GM19328 (cell line): ENCODE data around the gene ZNF133.
"Not testable (repeated sequence)": the region's sequence is repeated elsewhere in the genome, so short reads cannot be mapped to it uniquely, and the experiment has no call there.

Experiments used
- ATAC-seq: cut with Tn5 transposase; IDR thresholded peaks from one replicate; pipeline ENCODE4 v1.9.1; 2021; ENCODE audit warnings: mild to moderate bottlenecking, moderate library complexity; ENCODE audit not compliant: unreplicated experiment

The ZNF133 gene

DNA sequence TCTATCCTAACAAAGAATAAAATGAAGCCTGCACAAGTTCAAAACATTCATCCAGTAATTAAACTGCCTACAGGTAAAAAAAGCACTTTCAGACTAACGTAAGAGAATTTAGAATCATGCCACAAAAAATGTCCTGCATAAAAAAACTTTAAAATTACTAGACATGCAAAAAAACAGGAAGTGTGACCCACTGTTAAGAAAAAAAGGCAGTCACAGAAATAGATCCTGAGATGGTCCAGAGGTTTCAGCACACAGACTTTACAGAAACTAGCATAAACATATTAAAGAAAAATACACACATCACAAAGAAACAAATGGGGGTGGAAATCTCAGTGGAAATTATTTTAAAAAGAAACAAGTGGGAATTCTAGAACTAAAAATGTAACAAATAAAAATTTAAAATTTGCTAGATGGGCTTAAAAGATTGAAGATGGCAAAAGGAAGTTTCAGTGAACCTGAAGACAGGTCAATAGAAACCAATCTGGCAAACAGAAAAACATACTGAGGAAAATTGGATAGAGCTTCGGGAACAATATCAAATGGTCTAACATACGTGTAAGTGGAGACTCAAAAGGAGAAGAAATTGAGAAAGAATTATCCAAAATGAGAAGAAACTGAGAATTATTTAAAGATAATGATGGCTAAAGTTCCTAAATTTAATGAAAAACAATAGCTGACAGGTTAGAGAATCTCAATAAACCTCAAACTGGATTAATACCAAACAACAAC lies 3.4 kb upstream of the ZNF133 start:
- ATAC-seq: no peak

DNA sequence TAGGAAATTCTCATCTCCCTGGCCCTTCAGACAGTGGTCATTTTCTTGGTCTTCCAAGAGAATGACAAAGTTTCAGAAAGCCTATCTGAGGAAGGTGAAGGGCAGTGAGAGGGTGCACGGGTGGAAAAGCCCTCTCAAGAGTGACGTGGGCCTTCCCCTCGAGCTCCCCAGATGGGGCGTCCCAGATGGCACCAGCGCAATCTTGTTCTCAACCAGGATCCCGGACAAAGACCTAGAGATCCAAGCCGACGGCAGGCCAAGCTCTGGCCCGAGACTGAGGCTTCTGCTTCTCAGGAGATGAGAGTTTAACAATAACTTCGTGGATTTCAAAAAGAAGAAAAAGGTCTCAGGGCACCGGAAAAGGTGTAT lies 797 bp upstream of the ZNF133 start:
- ATAC-seq: no peak

- no peak for ATAC-seq
Observed at GRCh38 chr20:18288749-18289267, 481 bp downstream of the ZNF133 start.

- no peak for ATAC-seq
Observed at GRCh38 chr20:18289306-18289705, 979 bp downstream of the ZNF133 start.

DNA sequence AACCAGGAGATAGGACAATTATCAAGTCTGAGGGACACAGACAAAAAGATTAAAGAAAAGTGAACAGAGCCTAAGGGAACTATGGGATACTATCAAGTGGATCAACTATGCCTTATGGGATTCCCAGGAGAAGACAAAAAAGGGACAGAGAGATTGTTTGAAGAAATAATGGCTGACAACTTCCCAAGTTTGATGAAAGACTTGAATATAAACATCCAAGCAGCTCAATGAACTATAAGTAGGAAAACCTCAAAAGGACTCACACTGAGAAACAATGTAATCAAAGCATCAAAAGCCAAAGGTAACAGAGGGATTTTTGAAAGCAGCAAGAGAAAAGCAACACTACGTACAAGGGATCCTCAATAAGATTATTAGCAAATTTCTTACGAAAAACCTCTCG lies 11.0 kb downstream of the ZNF133 start:
- ATAC-seq: no peak

GRCh38 chr20:18304618-18305017 lies 16.3 kb downstream of the ZNF133 start:
- no peak for ATAC-seq

DNA sequence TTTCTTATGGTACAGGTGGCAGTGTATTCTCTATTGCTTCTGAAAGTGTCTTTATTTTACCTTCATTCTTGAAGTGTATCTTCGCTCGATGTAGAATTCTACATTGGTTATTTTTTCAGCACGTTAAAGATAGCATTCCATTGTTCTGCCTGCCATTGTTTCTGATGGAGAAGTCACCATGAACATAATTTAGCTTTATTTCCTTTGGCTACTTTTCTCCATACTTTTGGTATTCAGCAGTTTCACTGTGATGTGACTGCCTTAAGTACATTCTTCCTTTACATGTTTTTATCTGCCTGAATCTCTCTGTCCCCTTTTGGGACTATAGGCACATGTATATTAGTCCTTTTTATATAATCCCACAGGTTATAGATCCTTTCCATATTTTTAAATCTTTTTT lies 19.0 kb downstream of the ZNF133 start:
- ATAC-seq: no peak

GRCh38 chr20:18310051-18310450 lies 21.7 kb downstream of the ZNF133 start:
- no peak for ATAC-seq

GRCh38 chr20:18310592-18310991 lies 22.3 kb downstream of the ZNF133 start:
- no peak for ATAC-seq

- ATAC-seq: no peak
Observed at GRCh38 chr20:18312723-18313122, 24.4 kb downstream of the ZNF133 start.

- no peak for ATAC-seq
Observed at GRCh38 chr20:18313411-18313810, 25.1 kb downstream of the ZNF133 start.

DNA sequence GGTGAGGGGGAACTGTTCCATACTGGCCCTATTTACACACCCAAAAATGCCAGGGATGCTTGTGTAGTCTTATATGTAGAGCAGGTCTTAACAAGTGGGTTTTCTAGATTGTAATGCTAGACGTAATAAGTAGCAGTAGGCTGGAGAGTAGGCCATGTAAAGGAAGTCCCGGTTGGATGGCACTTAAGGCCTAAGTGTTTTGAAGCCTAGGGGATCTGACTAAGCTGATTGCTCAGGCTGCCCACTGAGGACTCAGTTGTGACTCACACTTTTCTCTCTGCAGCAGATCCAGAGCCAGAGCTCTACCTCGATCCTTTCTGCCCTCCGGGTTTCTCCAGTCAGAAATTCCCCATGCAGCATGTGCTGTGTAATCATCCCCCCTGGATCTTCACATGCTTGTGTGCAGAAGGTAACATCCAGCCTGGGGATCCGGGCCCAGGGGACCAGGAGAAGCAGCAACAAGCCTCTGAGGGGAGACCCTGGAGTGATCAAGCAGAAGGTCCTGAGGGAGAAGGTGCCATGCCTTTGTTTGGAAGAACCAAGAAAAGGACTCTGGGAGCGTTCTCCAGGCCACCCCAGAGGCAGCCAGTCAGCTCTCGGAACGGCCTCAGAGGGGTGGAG lies 26.6 kb downstream of the ZNF133 start:
- ATAC-seq: no peak

- no peak for ATAC-seq
Observed at GRCh38 chr20:18316166-18316565, 27.8 kb downstream of the ZNF133 start.

DNA sequence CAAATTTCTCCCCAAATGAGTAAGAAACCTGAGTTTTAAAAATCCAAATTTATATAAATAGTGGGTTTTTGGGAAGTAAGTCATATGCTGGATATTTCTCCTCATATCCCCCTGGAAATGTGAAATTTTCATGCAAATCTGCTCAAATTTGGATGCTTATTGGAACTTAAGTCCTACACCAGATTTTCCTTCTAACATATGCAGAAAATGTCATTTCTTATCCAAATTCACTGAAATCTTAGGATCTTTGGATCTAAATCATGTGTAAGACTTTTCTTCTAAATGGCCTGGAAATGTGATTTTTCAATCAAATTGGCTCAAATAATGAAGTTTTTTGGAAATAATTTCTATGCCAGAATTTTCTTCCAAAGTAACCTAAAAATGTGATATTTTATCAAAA lies 33.0 kb downstream of the ZNF133 start:
- no peak for ATAC-seq

GRCh38 chr20:18321976-18322950 lies 33.9 kb downstream of the ZNF133 start:
- ATAC-seq: no peak

DNA sequence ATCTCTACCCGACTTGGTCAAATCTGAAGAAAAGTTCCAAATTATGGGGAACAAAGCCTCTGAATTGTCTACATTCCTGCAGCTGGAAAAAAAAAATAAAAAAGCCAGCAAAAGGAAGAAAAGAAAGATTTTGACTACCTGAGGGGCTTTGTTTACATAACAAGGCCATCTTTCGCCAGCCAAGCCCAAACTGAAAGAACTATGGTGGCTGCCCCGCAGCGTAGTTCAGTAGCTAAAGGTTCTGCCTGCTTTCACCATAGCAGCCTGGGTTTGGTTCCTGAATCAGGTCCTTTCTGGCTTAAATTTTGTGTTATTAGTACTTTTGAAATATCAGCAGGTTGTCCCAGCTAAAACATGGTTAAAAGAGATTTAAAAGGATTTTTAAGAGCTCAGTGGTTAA lies 35.4 kb downstream of the ZNF133 start:
- ATAC-seq: no peak

DNA sequence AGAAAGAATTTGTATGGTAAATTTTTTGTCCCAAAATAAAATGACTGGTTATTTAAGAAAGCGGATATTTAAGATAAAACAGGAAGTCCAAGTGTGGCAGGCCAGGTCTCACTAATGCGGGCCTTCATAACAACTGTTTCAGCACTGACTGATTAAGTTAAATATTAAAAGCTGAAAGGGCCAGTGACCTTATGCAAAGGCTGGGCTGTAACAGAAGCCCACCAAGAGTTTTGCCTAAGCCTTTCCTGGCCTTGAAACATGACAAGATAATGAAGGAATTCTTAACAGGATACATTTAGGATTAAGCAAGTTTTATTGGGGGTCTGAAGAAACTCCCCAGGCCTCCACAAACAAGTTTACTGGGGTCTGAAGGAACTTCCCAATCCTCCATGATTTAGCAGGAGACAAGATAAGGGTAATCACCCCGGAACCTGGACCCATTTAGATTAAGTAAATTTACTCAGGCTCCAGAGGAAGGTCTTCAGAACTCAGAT lies 36.3 kb downstream of the ZNF133 start:
- ATAC-seq: no peak

DNA sequence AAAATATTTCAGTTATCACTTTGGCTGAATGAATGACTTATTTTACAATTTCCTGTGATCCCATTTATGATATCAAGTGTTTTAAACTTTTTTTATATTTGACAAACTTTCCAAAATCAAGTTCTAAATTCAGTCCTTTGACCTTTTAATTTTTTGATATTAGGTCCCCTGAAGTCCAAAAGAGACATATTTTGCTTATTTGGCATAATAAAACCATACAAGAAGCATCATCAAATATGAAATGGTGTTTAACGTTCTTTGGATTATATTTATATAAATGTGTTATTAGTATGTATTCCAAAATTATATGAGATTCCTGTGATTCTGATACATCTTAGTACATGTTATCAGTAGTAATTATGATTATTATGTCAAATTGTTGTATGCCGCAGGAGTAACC lies 38.7 kb downstream of the ZNF133 start:
- no peak for ATAC-seq

DNA sequence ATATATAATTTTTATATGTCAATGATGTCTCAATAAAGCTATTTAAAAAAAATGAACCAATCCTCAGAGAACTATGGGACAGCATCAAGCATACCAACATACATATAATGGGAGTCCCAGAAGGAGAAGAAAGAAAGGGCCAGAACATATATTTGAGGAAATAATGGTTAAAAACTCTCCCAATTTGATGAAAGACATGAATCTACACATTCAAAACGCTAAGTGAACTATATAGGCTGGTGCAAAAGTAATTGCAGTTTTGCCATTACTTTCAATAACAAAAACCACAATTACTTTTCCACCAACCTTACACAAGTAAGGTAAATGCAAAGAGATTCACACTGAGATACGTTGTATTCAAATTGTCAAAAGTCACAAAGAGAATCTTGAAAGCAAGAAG lies 43.4 kb downstream of the ZNF133 start:
- no peak for ATAC-seq

DNA sequence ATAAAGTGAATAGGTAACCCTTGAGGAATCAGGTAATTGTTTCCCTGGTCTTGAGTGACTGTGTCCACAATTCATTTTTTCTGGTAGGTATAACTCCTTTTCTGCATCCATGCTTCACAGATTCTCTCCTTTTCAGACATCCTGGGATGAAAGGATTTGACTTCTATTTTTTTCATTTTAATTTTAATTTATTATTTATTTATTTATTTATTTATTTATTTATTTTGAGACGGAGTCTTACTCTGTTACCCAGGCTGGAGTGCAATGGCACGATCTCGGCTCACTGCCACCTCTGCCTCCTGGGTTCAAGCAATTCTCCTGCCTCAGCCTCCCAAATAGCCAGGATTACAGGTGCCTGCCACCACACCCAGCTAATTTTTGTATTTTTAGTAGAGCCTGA lies 61.4 kb downstream of the ZNF133 start:
- not testable (repeated sequence) for ATAC-seq

DNA sequence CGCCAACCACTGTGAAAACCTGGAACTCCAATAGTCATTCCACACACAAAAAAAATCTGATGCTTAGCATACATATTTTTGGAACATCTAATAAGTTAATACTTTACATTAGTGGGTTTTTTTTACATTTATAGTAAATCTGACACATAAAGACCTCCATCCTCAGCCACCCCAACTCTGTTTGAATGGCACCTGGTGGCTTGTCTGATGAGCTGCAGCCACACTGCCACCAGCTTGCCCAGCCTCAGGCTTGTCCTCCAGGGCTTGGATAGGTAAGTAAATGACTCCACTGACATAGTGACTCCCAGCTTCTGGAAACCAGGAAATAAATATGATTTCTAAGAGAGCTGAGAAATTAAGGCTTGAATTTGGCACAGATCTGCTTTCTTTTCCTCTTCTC lies 71.5 kb downstream of the ZNF133 start:
- no peak for ATAC-seq
